HepG2 (cell line): Measurements from ENCODE around the gene UNC50. TPM values are rescaled to one million over a fixed set of nuclear protein-coding genes. Genes with fewer than 3 reads are reported as not detected.
A peak's percentile ranks its signal among the peaks of the same experiment; 100 is the strongest.

Experiments
- ATF6 ChIP-seq: sonication (generic); formaldehyde crosslinking; conservative IDR thresholded peaks from 2 replicates; pipeline ENCODE4 v1.4.0; 2020; ENCODE audit warnings: missing genetic modification reagents
- BRF2 ChIP-seq: sonication (generic); formaldehyde crosslinking; IDR thresholded peaks from 2 replicates; pipeline ENCODE4 v1.8.1; 2022; ENCODE audit warnings: mild to moderate bottlenecking, missing genetic modification reagents
- CBX5 ChIP-seq: sonication (generic); formaldehyde crosslinking; IDR thresholded peaks from 2 replicates; pipeline ENCODE4 v1.4.0; 2020; ENCODE audit warnings: missing genetic modification reagents, borderline replicate concordance
- GLI4 ChIP-seq: sonication (generic); formaldehyde crosslinking; IDR thresholded peaks from 2 replicates; pipeline ENCODE4 v1.5.1; 2020; ENCODE audit warnings: missing genetic modification reagents, mild to moderate bottlenecking, moderate library complexity, borderline replicate concordance
- LCORL ChIP-seq, 2 experiments: fragments of 450-650 bp in 1 of 2; sonication (generic) in 1 of 2; formaldehyde crosslinking in 1 of 2; IDR thresholded peaks; 2 replicates each; pipeline versions ENCODE4 v1.5.0 to v1.6.1; 2017 to 2020; ENCODE audit warnings: antibody characterized with exemption in 1 of 2, missing genetic modification reagents in 1 of 2
- MAFG ChIP-seq: sonication (generic); formaldehyde crosslinking; IDR thresholded peaks from 2 replicates; pipeline ENCODE4 v1.5.1; 2020; ENCODE audit warnings: mild to moderate bottlenecking, missing genetic modification reagents
- MBD4 ChIP-seq: IDR thresholded peaks from 2 replicates; pipeline ENCODE4 v1.6.1; 2012; ENCODE audit warnings: low read length, inconsistent platforms, borderline replicate concordance
- PHF8 ChIP-seq: sonication (generic); formaldehyde crosslinking; IDR thresholded peaks from 2 replicates; pipeline ENCODE4 v1.5.0; 2020; ENCODE audit warnings: missing genetic modification reagents
- SNAI1 ChIP-seq: sonication (generic); formaldehyde crosslinking; IDR thresholded peaks from 2 replicates; pipeline ENCODE4 v1.5.0; 2020; ENCODE audit warnings: mild to moderate bottlenecking, missing genetic modification reagents, borderline replicate concordance
- SSRP1 ChIP-seq: IDR thresholded peaks from 2 replicates; pipeline ENCODE4 v1.6.1; 2016; ENCODE audit warnings: control low read depth
- TCF7L2 ChIP-seq: IDR thresholded peaks from 2 replicates; pipeline ENCODE4 v1.6.1; 2011; ENCODE audit warnings: mild to moderate bottlenecking, low read depth, low read length, moderate library complexity
- THAP11 ChIP-seq: IDR thresholded peaks from 2 replicates; pipeline ENCODE4 v1.6.1; 2016; ENCODE audit warnings: missing biosample characterization, missing genetic modification reagents
- THAP8 ChIP-seq: sonication (generic); formaldehyde crosslinking; IDR thresholded peaks from 2 replicates; pipeline ENCODE4 v1.5.1; 2020; ENCODE audit warnings: missing genetic modification reagents, mild to moderate bottlenecking, borderline replicate concordance
- ZBTB1 ChIP-seq: sonication (generic); formaldehyde crosslinking; IDR thresholded peaks from 2 replicates; pipeline ENCODE4 v1.4.0; 2020; ENCODE audit warnings: missing genetic modification reagents, borderline replicate concordance
- ZHX1 ChIP-seq: sonication (generic); formaldehyde crosslinking; IDR thresholded peaks from 2 replicates; pipeline ENCODE4 v1.8.1; 2022; ENCODE audit warnings: low read depth, mild to moderate bottlenecking, missing genetic modification reagents
- ZNF564 ChIP-seq: sonication (generic); formaldehyde crosslinking; IDR thresholded peaks from 2 replicates; pipeline ENCODE4 v1.8.1; 2023; ENCODE audit warnings: mild to moderate bottlenecking, missing genetic modification reagents
- ZNF569 ChIP-seq: sonication (generic); formaldehyde crosslinking; IDR thresholded peaks from 2 replicates; pipeline ENCODE4 v1.5.0; 2020; ENCODE audit warnings: mild to moderate bottlenecking, missing genetic modification reagents, moderate library complexity, borderline replicate concordance
- polyA plus RNA-seq, 8 experiments: library from polyadenylated mRNA; depleted of rRNA in 3 of 8; stranded (reverse) in 7 of 8; unstranded in 1 of 8; fragments of >200 nt; fragmentation: Illumina TruSeq in 4 of 8; extraction: Trizol in 4 of 8; gene quantifications; 2 replicates each; pipeline versions ENCODE4 v1.2.1 to v1.2.3, GENCODE V29; 2011 to 2016; ENCODE audit warnings: low read depth in 4 of 8, missing spikeins in 1 of 8, mixed read lengths in 1 of 8; ENCODE audit not compliant: insufficient read depth in 1 of 8
- total RNA-seq, 5 experiments: library from RNA; depleted of rRNA; stranded (reverse); fragments of >200 nt; fragmentation: Illumina TruSeq; extraction: Trizol; gene quantifications; 2 replicates each; pipeline ENCODE4 v1.2.3, GENCODE V29; 2016; ENCODE audit warnings: low read depth in 1 of 5

The UNC50 gene
- total and polyA plus RNA-seq, 2 of the 13 experiments (the other 11 are each of a cell fraction or from before 2014, with no cell fraction given): 92.6 to 95.6 TPM

- TF ChIP-seq CBX5 (CRISPR knock-in tag): peak; percentile 77
- peak; percentile 57; the same call in 1 of the 2 replicates for TF ChIP-seq PHF8 (CRISPR knock-in tag)
- TF ChIP-seq LCORL (IDR thresholded peaks at IDR 0.05): no peak
- peak; percentile 24; the same call in 1 of the 2 replicates for TF ChIP-seq LCORL (CRISPR knock-in tag; IDR thresholded peaks at IDR 0.05)
- TF ChIP-seq MBD4: no peak
- TF ChIP-seq GLI4: 0 out of 2 replicates have a peak, but pooled peaks have one; percentile 27
- TF ChIP-seq TCF7L2: no peak
- TF ChIP-seq THAP8 (CRISPR knock-in tag): no peak
- TF ChIP-seq MAFG (CRISPR knock-in tag): no peak
- peak; percentile 69; the same call in 1 of the 2 replicates for TF ChIP-seq THAP11 (CRISPR knock-in tag)
- TF ChIP-seq ZNF569 (CRISPR knock-in tag): no peak
- 0 out of 2 replicates have a peak, but pooled peaks have one; percentile 51 for TF ChIP-seq ATF6 (CRISPR knock-in tag)
- 0 out of 2 replicates have a peak, but pooled peaks have one; percentile 46 for TF ChIP-seq ZHX1 (CRISPR knock-in tag)
- peak; percentile 84; the same call in 1 of the 2 replicates for TF ChIP-seq SSRP1
- no peak for TF ChIP-seq ZBTB1 (CRISPR knock-in tag)
- peak; percentile 84; the same call in 1 of the 2 replicates for TF ChIP-seq ZNF564 (CRISPR knock-in tag)
- peak; percentile 63; the same call in 1 of the 2 replicates for TF ChIP-seq BRF2
- TF ChIP-seq SNAI1 (CRISPR knock-in tag): 0 out of 2 replicates have a peak, but pooled peaks have one; percentile 41
These were observed 24.4 kb upstream of the UNC50 start (continued) for GRCh38 chr2:98583816-98584618.
